HG02973 (cell line): ENCODE measurements around the gene MCTS1.
"Not testable (repeated sequence)": the region's sequence is repeated elsewhere in the genome, so short reads cannot be mapped to it uniquely, and the experiment has no call there.

Experiments
- ATAC-seq: cut with Tn5 transposase; IDR thresholded peaks from one replicate; pipeline ENCODE4 v1.9.1; 2021; ENCODE audit warnings: moderate library complexity; ENCODE audit not compliant: unreplicated experiment

The MCTS1 gene

DNA sequence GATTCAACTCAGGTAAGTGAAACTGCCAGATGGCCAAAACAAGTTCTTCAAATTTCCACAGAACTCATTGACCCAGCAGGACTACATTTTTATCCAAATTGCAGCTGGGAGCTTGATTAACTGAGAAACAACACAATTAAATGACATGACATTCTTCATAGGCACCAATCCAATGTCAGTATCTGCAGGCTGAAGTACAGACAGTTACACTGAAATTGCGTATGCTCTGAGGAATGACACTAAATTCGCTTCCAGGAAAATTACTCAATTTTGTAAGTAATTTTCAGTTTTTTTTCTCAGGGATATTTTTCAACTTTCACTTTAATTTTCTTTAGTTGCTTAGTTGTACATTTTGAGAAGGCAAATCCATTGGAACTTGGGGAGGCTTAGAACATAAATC, 21.5 kb downstream of the MCTS1 start:
- no peak for ATAC-seq

DNA sequence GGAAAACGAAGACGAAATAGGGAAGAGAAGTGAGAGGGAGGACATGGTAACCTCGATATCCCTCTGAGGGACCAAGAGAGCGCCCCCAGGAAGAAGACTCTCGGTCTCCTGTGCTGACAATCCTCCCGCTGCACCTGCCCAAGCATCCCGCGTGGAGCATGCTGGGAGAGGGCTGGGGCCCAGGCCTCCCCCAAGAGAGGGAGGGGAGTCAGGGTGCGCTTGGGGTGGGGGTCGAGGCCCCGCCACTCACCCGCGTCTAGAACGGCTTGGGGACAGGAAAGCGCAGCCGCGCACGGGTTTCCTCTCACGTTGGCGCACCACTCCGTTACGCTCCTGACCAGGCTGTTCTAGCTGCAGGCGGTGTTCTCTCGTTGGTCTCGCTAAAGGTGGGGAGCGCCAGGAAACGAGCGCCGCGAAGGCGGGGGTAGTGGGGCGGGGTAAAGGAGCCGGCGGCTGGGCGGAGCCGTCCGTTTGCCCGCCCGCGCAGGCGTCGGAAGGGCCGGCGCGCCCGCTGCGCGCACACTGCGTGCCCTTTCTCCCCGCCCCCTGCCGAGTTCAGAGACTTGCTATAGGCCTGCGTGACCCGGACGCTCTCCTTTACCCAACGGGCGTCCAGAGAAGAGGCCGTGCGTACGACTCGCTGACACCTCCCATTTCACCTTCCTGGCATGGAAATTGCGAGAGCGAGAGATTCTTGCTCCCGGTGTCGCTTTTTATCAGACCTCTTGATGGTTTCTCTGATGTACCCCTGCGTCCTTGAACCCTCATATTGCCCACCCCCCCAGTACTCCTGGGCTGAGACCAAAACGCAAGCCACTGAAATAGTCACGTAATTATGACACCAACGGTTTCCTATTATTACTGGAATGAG, 26.0 kb downstream of the MCTS1 start, which contains the start of gene C1GALT1C1:
C1GALT1C1 (minus strand) TSS at position 388 of the 871 bp plus-strand sequence. CDS start 2,888 bp downstream, outside the sequence.
- peak; percentile 98 for ATAC-seq

DNA sequence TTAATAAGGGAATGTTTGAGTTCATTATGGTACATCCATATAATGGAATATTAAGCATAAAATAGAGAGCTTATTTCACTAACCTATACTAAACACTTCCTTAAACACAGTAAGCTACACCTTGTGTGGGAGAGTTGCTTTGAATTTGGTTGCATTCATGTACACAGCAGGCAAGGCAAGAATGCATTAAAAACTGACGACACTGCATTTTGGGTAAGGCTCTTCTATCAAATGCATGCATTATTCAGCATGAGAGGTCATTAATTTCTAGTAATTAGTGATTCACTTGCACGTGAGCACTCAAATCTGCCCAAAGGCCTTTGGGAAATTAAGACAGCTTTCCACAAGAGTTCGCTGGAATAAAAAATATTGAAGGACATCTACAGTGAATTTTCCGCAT, 34.7 kb downstream of the MCTS1 start:
- ATAC-seq: no peak

DNA sequence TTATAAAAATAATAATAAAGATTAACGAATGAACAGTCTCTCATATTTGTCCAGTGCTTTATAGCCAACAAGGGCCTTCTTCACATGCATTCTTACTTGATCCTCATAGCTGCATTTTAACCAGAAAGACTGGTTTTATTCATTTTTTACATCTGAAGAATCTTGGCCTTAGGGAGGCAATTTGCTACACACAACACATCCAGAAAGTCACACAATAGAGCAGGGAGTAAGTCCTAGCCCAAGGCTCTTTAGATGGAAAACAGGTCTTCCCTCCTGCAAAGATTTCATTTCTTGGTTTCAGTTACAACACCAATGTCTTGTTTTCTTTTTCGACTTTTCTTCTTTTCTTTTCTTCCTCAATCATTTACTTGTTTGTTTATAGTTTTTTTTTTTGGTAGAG, 39.0 kb downstream of the MCTS1 start:
- no peak for ATAC-seq

DNA sequence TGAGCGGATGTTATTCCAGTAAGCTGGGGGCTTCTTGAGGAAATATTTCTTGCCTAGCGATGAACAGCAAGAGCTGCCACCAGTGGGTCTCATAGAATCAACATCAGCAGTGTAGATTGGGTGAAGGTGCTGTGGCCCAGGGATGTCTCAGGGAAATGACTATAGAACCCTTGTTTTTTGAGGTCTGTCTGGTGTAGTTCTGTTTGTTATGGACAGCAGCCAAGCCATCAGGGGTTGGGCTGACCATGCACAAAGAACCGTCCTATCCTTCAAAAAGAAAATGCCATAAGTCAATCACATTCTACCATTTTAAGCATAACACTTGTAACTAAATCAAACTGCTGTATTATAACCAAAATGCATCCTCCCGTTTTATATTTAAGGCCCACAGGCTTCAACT, 43.2 kb downstream of the MCTS1 start:
- ATAC-seq: no peak

DNA sequence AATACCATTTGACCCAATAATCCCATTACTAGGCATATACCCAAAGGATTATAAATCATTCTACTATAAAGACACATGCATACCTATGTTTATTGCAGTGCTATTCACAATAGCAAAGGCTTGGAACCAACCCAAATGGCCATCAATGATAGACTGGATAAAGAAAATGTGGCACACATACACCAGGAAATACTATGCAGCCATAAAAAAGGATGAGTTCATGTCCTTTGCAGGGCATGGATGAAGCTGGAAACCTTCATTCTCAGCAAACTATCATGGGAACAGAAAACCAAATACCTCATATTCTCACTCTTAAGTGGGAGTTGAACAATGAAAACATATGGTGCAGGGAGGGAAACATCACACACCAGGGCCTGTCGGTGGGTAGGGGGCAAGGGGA, 48.4 kb downstream of the MCTS1 start:
- ATAC-seq: not testable (repeated sequence)

DNA sequence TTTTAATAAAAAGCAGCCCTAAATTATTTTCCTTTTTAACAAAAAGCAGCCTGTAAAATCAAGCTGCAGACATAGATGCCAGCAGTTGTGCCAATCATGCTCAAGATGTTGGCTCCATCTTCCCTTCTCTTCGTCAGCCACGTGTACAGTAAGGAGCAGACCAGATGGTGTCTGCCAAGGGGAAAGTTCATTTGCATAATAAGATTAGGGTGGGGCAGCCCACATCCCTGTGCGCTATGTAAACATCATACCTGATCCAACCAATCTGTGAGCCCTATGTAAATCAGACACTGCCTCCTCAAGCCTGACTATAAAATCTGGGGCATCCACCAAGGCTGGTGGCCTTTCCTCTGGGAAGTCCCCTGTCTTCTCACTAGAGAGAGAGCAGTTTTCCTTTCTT, 49.1 kb downstream of the MCTS1 start:
- ATAC-seq: no peak

DNA sequence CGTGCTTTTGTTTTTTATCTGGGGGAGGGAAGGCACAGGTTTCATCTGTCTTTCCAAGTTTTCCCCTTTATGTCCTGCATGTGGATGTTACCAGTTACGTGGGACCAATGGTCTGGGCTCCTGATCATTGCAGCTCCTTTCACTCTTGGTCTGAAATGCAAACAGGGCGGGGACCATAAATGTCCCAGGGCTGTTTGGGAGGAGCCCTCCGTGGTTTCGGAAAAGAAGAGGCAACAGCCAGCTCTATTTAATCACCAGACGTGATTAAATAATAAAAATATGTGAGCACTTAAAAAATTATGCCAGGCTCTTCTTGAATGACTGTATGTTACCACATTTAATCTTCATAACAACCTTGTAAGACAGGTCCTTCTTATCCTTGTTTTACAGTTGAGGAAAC, 56.7 kb downstream of the MCTS1 start:
- no peak for ATAC-seq
